ENCODE measurements around the gene KCNK16.

DNA sequence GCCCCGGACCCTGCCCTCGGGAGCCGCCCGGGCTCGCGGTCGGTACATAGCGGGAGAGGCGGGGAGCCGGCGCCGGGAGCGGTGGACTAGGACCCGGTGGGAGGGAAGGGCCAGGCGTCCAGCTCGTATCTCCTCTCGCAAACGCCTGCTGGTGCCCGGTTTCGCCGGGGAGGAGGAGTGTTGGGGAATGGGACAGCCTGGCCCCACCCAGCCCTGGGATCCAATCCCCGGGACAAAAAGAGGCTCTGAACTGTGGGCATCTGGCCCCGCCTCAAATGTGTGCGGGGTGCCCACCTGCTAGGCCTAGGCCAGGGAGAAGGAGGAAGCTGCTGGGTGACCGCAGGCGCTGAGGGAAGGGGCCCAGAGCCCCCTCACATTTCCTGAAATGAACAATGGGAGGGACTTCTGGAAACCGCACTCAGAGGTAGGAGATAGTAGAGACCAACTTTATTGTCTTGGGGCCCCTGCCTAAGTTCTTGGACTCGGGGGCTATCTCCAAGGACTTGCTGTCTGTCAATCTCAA lies 8.2 kb downstream of the KCNK16 start, which contains the start of gene KCNK17:
- TF ChIP-seq, protein P1, sequence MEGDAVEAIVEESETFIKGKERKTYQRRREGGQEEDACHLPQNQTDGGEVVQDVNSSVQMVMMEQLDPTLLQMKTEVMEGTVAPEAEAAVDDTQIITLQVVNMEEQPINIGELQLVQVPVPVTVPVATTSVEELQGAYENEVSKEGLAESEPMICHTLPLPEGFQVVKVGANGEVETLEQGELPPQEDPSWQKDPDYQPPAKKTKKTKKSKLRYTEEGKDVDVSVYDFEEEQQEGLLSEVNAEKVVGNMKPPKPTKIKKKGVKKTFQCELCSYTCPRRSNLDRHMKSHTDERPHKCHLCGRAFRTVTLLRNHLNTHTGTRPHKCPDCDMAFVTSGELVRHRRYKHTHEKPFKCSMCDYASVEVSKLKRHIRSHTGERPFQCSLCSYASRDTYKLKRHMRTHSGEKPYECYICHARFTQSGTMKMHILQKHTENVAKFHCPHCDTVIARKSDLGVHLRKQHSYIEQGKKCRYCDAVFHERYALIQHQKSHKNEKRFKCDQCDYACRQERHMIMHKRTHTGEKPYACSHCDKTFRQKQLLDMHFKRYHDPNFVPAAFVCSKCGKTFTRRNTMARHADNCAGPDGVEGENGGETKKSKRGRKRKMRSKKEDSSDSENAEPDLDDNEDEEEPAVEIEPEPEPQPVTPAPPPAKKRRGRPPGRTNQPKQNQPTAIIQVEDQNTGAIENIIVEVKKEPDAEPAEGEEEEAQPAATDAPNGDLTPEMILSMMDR (IDR thresholded peaks at IDR 0.05): no peak
- no peak for TF ChIP-seq POLR2A (IDR thresholded peaks at IDR 0.05)

All from breast epithelium (tissue), 3 donors.